NOMO-1 treated with dmso at 0.1 percent for 144 hours (cell line): ENCODE measurements around the gene CAST.

Experiments
- DNase-seq: peaks from one replicate; lab custom pipeline; 2025; ENCODE audit not compliant: unreplicated experiment; lab: John Stamatoyannopoulos, UW

The CAST gene

DNA sequence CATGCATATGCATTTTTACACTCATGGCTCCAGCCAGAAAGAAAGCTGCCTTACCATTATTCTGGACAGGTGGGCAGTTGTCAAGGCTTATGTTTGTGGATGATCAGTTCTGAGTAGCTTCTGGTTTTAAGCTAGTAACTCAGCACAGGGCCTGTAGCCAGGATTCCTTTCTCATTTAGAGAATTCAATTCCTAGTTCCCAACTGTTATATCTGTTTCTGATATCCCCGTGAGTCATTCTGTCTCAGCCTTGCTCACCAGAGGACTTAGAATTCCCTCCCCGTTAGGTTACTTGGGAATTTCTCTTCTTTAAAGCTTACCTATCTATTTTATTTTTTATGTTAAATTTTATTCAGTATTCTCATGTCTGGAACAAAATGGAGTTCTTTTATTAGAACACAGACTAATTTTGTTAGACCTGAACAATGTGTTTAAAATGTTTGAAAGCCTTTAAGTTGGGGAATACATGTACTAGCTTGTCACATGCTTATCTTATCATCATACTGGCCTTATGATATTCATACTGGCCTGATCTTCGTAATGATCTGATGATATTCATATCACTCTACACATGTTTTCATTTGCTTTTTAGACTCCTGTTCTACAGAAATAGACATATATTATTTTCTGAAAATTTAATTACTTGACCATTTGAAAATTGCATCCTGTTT lies 47.1 kb downstream of the CAST start:
- DNase-seq: no peak

DNA sequence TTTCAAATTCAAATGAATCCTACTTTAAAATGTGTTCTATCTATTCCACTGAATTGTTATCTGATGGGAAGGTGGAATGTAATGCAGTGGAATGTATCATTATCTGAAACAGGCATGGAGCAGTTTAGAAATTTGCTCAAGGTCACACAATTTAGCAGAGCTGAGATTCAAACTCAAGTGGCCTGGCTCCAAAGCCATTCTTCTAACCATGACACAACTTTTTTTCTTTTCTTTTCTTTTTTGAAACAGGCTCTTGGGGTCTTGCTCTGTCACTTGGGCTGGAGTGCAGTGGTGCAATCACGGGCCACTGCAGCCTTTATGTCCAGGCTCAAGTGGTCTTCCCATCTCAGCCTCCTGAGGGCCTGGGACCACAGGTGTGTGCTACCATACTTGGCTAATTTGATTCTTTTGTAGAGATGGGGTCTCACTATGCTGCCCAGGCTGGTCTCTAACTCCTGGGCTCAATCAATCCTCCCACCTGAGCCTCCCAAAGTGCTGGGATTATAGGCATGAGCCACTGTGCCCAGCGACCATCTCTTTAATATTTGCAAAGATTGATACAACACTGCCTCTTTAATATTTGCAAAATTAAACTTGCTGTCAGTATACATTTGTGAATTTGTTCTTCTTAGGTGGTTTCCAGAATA lies 50.0 kb downstream of the CAST start:
- DNase-seq: no peak

DNA sequence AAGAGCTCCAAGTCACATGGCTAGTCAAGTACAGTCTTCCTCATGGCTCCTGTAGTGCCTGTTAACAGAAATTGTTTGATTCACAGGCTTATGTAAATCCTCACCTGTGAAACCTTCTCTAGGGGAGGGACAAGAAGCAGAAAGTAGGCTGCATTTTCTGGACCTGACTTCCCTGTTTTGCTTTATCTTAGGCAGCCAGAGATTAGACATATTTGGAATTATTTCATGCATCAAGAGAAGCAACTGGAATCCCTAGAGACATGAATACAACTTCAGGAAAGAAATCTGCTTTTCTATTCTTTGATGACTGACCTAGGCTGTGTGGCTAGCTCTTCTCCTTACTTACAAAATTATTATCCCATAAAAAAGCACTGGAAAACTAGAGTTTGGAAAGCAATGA lies 52.3 kb downstream of the CAST start:
- no peak for DNase-seq

DNA sequence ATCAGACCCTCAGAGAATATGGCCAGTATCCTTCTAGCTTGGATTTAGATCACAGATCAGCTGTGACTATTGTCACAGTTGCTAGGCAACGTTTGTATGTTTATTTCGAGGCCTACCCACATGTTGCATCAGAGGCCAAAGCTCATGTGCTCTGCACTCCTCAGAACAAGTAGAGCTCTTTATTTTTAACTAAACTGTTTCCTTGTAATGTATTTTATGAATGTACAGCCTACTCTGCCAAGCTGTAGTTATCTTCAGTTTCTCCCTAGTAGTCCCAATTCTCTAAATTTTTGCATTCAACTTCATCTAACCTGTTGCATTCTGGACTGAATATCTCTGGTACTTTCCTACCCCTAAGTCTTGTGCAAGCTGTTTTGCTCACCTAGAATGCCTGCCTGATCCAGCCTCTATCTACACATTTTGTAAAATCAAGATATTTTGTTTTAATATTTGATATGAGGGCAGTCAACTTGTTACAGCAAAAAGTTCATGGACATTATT lies 52.8 kb downstream of the CAST start:
- DNase-seq: peak; percentile 51

DNA sequence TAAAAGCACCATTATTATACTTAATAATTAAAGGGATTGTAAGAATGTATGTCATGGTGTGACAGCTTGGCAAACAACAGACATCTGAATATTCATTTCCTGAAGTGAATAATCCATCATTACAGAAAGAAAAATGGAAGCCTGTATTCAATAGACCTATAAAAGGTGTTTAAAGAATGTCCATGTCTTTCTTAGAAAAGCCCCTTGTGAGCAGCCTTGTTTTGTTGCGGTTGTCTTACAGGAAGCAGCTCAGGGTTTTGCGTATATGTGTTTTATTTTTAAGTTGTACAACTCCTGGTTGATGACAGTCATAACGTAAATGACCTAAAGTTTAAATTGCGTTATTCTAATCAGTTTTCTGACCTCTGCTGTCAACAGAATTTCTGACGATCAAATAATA lies 53.8 kb downstream of the CAST start:
- no peak for DNase-seq

DNA sequence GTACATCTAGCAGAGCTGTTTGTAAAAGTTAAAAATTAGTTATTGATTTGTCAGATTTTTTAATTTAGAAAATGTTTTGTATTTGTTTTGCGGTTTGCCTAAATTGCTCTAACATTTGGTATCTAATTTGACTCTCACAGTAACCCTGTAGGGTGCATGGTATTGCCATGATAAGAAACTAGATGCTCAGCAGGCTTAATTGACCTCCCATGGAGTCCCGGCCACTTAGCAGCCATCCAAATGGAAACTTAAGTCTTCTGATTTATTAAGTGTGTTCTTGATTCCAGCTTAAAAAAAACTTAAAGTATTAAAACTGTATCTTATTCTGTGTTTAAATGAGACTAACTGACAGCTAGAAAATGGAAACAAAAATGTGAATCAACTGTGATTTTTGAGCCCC lies 54.5 kb downstream of the CAST start:
- no peak for DNase-seq

DNA sequence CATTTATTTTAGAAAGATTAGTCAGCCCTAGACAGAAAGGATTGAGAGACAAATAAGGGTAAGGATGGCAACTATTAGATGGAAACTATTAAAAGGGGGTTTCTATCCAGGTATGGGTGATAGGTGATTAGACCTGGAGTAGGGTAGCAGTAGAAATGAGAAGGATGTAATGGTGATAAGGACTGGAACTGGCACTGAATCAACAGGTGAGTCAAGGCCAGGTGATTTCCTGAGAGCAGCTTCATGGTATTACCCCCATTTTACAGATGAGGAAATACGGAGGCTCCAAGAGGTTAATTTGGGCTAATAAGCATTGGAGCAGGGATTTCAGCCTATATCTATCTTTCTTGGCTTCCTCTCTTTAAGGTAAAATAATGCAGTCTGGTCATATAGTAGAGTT lies 55.7 kb downstream of the CAST start:
- DNase-seq: no peak

DNA sequence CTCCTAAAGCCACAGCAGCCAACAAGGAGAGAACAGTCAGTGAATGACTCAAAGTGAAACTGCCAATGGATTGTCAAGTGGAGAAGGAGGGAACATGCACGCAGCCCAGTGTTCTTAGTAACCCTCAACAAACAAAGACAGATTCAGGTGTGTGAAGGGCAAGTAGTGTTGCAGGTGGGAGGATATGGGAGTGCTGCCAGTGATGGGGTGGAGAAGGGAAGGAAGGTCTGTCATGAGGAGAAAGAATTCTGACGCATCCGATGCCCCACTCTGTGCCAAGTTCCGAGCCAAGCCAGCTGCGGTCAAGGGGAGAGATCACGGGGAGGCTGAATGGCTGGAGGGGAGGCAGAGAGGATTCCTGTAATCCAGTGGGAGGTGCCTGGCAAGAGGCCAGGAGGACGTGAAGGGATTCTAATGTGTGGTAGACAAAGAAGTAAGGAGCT lies 56.5 kb downstream of the CAST start:
- DNase-seq: no peak

DNA sequence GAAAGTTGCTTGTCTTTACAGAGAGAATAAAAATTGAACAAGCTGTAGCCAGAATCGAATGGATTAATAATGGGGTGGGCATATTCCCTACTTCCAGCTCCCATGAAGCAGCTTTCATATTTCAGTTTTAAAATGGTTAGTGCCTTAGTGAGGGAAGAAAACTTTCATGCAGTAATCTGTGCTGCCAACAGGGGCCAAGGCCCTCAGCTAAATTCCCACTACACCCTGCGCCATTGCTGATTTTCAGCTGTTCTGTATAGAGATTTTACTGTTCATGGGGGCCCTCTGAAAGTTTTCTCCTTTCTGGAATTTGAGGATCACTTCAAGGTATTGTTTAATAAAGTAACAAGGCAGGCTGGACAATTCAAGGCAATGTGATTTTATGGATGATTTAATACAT lies 58.2 kb downstream of the CAST start:
- no peak for DNase-seq

DNA sequence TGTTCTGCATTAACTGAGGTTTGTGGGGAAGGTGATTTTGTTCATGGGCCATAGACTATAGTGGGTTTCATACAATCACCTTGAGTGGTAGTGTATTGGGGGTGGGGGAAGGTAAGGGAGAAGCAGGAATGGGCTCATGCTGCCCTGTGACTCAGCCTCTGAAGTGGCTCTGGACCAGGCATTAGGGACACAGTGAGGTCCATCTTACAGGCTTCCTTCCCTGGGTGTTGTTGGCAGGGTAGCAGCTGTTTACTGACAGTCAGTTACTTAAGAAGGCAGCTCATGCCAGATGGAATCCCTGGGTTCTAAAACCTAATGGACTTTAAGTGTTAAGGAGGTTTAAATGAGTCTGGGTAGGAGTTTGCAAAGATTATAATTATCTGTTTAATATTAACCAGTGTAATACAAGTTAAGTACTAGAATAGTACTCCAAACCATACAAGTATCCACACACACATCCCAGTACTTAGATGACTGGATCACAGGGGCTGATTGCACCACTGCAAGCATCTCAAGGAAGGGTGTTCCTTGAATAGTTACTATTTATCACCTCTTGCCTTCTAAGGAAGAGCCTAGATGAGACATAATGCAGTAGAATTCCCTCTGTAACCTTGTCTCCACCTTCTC lies 59.3 kb downstream of the CAST start:
- DNase-seq: no peak

DNA sequence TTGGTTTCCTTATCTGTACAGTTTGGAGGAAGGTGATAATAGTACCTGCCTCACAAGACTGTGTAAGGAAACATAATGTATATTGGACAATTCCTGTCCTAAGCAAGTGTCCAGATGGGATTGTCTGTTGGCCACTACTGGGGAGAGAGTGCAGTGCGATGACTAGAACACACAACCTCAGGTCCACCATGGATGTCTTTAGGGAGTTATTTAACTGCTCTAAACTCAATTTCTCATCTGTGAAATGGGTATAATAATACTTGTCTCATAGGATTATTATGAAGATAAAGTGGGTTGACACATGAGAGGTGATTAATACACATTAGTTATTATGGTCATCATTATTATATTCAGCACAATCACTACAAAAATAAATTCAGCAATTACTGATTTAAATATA lies 63.1 kb downstream of the CAST start:
- no peak for DNase-seq

DNA sequence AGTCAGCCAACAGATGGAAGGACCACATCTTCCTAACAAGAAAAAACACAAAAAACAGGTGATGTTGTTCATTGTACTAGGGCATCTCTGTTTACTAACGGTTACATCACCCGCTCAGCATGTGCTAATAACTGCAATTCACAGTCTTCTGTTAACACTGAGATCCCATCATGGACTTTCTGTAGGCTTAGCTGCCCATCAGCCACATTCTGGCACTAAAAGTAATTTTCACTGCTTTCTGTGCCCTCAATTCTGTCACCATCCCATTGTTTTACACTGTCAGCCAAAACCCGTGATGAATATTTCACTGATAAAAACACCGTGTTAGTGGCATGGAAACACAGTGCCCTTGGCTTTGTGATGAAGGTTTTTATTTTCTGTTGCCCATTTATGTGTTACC lies 64.6 kb downstream of the CAST start:
- no peak for DNase-seq

DNA sequence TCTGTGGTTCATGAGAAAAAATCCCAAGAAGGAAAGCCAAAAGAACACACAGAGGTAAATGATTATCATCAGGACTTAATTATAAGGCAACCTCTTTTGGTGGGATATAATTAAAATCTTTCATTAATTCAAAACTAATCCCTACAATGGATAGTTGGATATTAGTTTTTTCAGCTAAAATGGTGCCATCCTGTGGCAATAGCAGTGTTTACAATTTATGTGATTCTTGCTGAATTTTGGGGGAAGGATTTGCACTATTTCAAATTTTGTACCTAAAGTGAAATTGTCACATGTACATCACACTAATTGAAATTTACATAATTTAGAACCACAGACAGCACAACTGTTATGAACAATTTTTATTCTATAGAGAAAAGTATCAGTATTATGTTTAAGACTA lies 67.0 kb downstream of the CAST start:
- DNase-seq: no peak

DNA sequence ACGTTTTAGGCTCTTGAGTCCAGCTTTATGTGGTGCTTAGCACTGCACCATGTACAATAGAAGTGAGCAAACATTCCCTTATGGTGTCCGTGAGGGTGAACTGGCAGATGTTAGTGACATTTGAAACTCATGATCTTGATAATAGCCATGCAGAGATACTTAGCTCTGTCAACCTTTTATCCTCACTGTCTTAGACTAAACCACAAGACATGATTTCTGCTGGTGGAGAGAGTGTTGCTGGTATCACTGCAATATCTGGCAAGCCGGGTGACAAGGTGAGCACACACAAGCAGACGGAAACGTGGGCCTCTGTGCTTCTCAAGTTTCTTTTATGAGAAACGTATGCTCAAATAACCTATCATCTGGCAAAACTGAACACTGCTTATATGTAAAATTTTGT lies 68.4 kb downstream of the CAST start:
- DNase-seq: no peak

DNA sequence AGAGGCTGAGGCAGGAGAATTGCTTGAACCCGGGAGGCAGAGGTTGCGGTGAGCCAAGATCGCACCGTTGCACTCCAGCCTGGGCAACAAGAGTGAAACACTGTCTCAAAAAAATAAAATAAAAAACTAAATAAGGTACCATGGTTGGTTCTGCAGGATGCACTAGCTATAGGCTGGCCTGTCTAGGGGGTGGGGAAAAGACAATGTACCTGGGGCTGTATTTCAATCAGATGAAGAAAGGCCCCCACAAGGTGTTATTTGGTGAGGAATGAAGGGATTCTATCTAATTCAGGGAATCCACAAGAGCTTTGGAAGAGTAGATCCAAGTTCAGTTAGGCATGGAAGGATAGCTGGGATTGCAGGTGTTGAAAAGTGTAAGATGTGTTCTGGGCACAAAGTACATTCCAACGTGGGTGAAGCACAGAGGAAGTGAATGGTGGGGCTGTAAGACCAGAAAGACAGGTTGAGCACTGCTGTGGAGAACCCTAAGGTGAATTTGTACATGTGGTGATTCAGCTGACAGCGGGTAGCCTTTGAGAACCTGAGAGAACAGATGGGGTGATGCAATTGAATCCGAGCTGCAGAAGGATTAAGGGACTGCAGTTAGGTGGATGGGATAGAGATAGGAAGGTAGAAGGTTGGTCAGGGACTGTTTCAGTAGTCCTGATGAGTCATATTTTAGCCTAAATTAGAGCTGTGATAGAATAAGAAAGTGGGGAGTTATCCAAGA lies 71.8 kb downstream of the CAST start:
- no peak for DNase-seq

DNA sequence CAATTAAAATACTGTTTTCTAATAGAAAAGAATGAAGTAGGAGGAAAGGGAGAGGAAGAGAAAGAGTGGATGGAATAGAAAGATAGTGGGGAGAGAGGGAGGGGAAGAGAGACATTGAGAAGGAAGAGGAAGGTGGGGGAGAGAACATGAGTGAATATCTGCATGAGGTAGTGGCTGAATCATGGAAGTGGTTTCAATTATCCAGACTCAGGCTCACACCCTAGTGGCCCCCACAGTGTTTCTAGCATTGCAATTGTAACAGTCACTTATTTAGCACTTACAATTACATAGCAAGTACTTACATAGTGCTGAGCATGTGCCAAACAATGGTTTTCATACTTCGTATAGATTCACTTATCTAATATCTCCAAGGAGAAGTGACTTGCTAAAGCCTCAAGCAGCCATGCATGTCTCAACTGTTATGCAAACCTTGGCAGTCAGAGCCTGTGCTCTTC lies 72.7 kb downstream of the CAST start:
- DNase-seq: no peak

DNA sequence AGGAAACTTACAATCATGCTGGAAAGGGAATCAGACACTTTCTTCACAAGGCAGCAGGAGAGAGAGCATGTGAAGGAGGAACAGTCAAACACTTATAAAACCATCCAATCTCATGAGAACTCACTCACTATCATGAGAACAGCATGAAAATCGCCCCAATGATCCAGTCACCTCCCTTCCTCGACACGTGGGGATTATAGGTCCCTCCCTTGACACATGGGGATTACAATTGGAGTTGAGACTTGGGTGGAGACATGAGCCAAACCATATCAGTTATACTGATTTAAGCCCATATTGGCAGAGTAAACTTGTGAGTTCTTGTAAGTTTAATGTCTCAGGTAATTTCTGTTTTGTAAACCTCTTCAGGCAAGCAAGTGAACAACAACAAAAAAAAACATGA lies 74.8 kb downstream of the CAST start:
- no peak for DNase-seq

DNA sequence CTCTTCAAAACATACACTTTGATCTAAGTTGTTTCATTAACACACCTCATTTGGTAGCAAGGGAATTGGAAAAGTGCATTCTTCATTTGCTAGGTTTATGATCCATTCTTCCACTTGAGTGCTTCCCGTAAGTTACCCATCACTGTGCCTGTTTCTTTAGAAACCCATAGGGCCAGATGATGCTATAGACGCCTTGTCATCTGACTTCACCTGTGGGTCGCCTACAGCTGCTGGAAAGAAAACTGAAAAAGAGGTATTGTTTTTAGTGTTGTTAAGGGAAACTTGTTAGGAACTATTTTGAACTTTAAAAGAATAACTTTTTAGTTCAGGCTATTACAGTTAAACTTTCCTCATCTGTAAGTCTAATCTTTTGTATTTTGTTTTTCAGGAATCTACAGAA lies 78.9 kb downstream of the CAST start:
- no peak for DNase-seq

DNA sequence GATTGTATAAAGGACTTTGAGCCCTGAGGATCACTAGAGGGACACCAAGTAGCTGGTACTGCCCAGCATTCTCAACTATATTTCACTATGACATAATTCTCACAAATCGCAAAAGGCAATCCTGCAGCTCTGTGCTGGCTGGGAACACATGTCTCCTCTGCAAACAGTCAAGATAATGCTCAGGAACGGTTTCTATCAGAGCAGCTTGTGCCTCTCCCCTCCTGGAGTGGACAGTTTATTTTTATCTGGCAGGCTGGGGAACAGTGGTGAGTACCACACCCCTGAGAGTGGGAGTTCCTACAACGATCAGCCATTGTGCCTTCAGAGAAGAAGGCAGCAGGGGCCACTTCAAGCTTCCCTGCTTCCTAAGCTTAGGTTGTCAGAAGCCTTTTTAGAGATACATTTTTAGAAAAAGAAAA lies 79.7 kb downstream of the CAST start:
- no peak for DNase-seq

DNA sequence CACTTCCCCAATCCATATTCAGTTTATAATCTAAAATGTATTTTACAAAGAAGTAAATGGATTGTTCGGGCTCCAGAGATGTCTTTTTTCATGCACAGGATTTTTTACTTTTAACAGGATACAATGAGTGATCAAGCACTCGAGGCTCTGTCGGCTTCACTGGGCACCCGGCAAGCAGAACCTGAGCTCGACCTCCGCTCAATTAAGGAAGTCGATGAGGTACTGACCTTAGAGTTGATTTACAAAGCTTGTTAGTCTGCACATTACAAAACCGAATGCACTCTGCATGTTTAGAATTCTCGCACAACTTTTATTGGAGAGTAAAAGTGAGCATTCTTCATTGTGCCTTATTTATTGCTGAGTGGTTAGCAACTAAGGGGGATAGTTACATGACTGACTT lies 80.4 kb downstream of the CAST start:
- DNase-seq: peak; percentile 41

DNA sequence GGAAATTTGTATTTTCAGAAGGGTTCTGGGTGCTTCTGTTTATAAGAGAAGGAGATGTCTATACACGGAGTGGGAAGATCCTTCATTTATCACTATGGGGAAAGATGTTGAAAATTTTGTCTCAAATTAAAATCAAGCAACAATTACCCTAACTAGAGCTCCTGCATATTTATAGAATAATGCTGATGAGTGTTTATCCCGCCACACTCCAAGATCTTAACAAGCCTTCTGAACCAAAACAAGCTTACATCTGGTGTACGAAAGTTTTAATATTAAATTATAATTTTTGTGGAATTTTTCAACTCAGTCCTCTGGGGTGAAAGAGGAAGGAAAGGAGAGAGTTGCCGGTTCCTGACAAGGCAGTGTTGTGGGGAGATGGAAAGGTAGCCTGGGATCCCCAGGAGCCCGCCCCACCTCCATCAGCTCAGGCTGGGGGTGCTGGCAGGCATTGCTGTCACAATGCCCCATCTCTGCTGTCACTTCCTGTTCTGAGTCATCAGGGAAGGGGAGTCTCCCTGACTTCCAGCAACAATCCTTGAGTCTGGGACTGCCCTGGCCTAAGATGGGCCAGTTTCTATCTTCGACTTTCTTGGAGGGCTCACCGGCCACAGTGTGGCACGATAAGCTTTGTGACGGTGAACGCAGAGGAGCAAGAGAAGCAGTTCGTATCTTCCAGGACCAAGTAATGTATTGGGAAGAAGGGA lies 81.0 kb downstream of the CAST start:
- DNase-seq: no peak
